ENCODE data around the gene CENPL.
"Not testable (repeated sequence)": the region's sequence is repeated elsewhere in the genome, so short reads cannot be mapped to it uniquely, and the experiment has no call there.

Gene CENPL

GRCh38 chr1:173770330-173770729, 54.4 kb downstream of the CENPL start:
- not testable (repeated sequence) for H3K27ac ChIP-seq

GRCh38 chr1:173768827-173769226, 55.9 kb downstream of the CENPL start:
- no peak overlapping the region for H3K27ac ChIP-seq
- H3K4me3 ChIP-seq = no peak overlapping the region

More at GRCh38 chr1:173770330-173770729, 54.4 kb downstream of the CENPL start:
- not testable (repeated sequence) for H3K4me3 ChIP-seq

- Histone ChIP-seq H3K27ac (no peak overlapping the region), H3K4me3 (no peak overlapping the region)
These were observed 56.5 kb downstream of the CENPL start for GRCh38 chr1:173768206-173768605.

DNA sequence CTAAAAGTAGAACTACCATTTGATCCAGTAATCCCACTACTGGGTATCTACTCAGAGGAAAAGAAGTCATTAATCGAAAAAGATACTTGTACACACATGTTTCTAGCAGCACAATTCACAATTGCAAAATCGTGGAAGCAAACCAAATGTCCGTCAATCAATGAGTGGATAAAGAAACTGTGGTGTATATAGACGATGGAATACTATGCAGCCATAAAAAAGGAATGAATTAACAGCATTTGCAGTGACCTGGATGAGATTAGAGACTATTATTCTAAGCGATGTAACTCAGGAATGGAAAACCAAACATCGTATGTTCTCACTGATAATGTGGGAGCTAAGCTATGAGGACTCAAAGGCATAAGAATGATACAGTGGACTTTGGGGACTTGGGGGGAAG, 60.4 kb downstream of the CENPL start:
- not testable (repeated sequence) for H3K4me3 ChIP-seq, H3K27ac ChIP-seq

DNA sequence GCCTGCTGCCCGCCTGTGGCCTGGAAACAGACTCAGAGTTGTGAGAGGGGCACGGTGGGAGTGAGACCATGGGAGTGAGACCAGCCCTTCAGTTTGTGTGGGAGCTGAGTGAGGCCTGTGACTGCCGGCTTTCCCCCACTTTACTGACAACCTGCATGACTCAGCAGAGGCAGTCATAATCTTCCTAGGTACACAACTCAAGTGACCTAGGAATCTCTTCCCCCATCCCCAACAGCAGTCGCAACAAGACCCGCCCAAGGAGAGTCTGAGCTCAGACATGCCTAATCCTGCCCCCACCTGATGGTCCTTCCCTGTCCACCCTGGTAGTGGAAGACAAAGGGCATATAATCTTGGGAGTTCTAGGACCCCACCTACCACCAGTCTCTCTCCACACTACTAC, 65.7 kb downstream of the CENPL start:
- Histone ChIP-seq H3K4me3 (no peak overlapping the region), H3K27ac (no peak overlapping the region)

- H3K27ac ChIP-seq = no peak overlapping the region
- H3K4me3 ChIP-seq = no peak overlapping the region
These were observed 66.6 kb downstream of the CENPL start for GRCh38 chr1:173758110-173758509.

- Histone ChIP-seq H3K4me3 (no peak overlapping the region), H3K27ac (no peak overlapping the region)
These were observed 67.0 kb downstream of the CENPL start for GRCh38 chr1:173757666-173758065.

GRCh38 chr1:173753830-173754229, 70.9 kb downstream of the CENPL start:
- Histone ChIP-seq H3K4me3 (no peak overlapping the region), H3K27ac (no peak overlapping the region)
